T-cell (primary cell): ENCODE results near the gene SEMA5B. TPM values are rescaled to one million over a fixed set of nuclear protein-coding genes. Genes with fewer than 3 reads are reported as not detected.

Source experiments
- ATAC-seq, 4 experiments: fragments of 200-7000 bp in 3 of 4; fragments of 150-1000 bp in 1 of 4; cut with Tn5 transposase; replicated peaks in 1 of 4; 1 replicate in 3 of 4; 2 replicates in 1 of 4; pipeline ENCODE4 v1.10.0; 2021; ENCODE audit warnings: moderate library complexity in 3 of 4, mild to moderate bottlenecking in 2 of 4, moderate number of reproducible peaks in 1 of 4
- CTCF ChIA-PET, 2 donors: fragments of 300-600 bp; sonication (Branson Sonifier 250); formaldehyde crosslinking; loops; one replicate each; lab custom pipeline; 2022; ENCODE audit warnings: antibody characterized with exemption in 2 of 2; lab: Charles Lee
- POLR2A ChIA-PET, 2 donors: fragments of 300-600 bp; sonication (Branson Sonifier 250); formaldehyde crosslinking; loops; one replicate each; lab custom pipeline; 2022; ENCODE audit warnings: antibody characterized with exemption in 2 of 2; lab: Charles Lee
- DNase-seq, 35 experiments: peaks; one replicate each; pipeline versions ENCODE4 v3.0.0 to v3.0.0-alpha.2; 2013 to 2023
- H3K27ac ChIP-seq: one replicate; pipeline ENCODE4 v1.5.1; 2013; ENCODE audit warnings: low read length
- H3K27me3 ChIP-seq, 2 experiments: replicated peaks in 1 of 2; 1 replicate in 1 of 2; 2 replicates in 1 of 2; pipeline versions ENCODE4 v1.6.1 to v1.7.0; 2013; ENCODE audit warnings: low read length in 1 of 2, mixed read lengths in 1 of 2; ENCODE audit not compliant: control insufficient read depth in 2 of 2, insufficient read depth in 2 of 2; ENCODE audit errors: extremely low read depth in 1 of 2
- H3K36me3 ChIP-seq, 2 donors: 1 replicate in 1 of 2; 2 replicates in 1 of 2; pipeline versions ENCODE4 v1.6.1 to v1.7.0; 2013; ENCODE audit warnings: low read length in 1 of 2; ENCODE audit not compliant: control insufficient read depth in 2 of 2, insufficient read depth in 1 of 2; ENCODE audit errors: extremely low read depth in 1 of 2
- H3K4me1 ChIP-seq, 2 experiments: 1 replicate in 1 of 2; 2 replicates in 1 of 2; pipeline versions ENCODE4 v1.6.1 to v1.7.0; 2013; ENCODE audit warnings: low read length in 2 of 2, mixed read lengths in 1 of 2; ENCODE audit not compliant: insufficient read depth in 2 of 2, control insufficient read depth in 1 of 2; ENCODE audit errors: extremely low read depth in 1 of 2
- H3K4me3 ChIP-seq, 2 donors: 1 replicate in 1 of 2; 2 replicates in 1 of 2; pipeline versions ENCODE4 v1.5.1 to v1.7.0; 2013; ENCODE audit warnings: mild to moderate bottlenecking in 2 of 2, low read length in 1 of 2, moderate library complexity in 1 of 2; ENCODE audit not compliant: control insufficient read depth in 1 of 2; ENCODE audit errors: extremely low read depth in 1 of 2
- H3K9me3 ChIP-seq: 2 replicates; pipeline ENCODE4 v1.7.0; 2013
- H3K27ac Mint-ChIP-seq, 2 donors: one replicate each; pipeline ENCODE4 v1.8.0; 2020 to 2021; ENCODE audit warnings: mild to moderate bottlenecking in 2 of 2, mixed read lengths in 2 of 2
- H3K27me3 Mint-ChIP-seq, 2 donors: one replicate each; pipeline ENCODE4 v1.8.0; 2021 to 2022; ENCODE audit warnings: mixed read lengths in 2 of 2
- H3K36me3 Mint-ChIP-seq: one replicate; pipeline ENCODE4 v1.8.0; 2021; ENCODE audit warnings: mixed read lengths
- H3K4me1 Mint-ChIP-seq, 3 donors: one replicate each; pipeline ENCODE4 v1.8.0; 2020 to 2022; ENCODE audit warnings: mixed read lengths in 3 of 3, mild to moderate bottlenecking in 1 of 3
- H3K4me3 Mint-ChIP-seq, 3 donors: one replicate each; pipeline ENCODE4 v1.8.0; 2020 to 2022; ENCODE audit warnings: mild to moderate bottlenecking in 3 of 3, mixed read lengths in 3 of 3, moderate library complexity in 3 of 3
- H3K9me3 Mint-ChIP-seq, 3 donors: one replicate each; pipeline ENCODE4 v1.8.0; 2020 to 2022; ENCODE audit warnings: mixed read lengths in 3 of 3
- WGBS: methylation state at CpG from one replicate; pipeline ENCODE4 v1.1.5; 2013; ENCODE audit warnings: missing lambda C conversion rate; ENCODE audit not compliant: insufficient coverage; 5-methylcytosine and 5-hydroxymethylcytosine counted together
- total RNA-seq, 35 experiments: library from RNA in 6 of 35; stranded (reverse) in 6 of 35; fragments of 120-200 nt in 1 of 35; gene quantifications; one replicate each; pipeline versions ENCODE4 v1.2.1 to v1.2.4 and lab custom pipeline; 2013 to 2026

Gene SEMA5B
- total RNA-seq, 5 donors from 2014 or later (not counting 1 experiment from before 2014, with no cell fraction given): 0.08 to 0.32 (median 0.21) TPM; not detected in 1

- WGBS: no CpG with 5 or more reads among the region's 1 CpG
- Histone ChIP-seq H3K4me3 (no peak overlapping the region), H3K4me1 (no peaks in the 10 kb centered on the region), H3K36me3 (no peaks in the 10 kb centered on the region), H3K9me3 (no peaks in the 10 kb centered on the region), H3K27me3 (peaks cover 0 to 25% of the 10 kb centered on the region in 2 experiments), H3K27ac (no peak overlapping the region)
- no peak for ATAC-seq
- H3K4me1 Mint-ChIP-seq: no peaks in the 10 kb centered on the region
- DNase-seq: no peak
- CTCF ChIA-PET: no interaction called here
- POLR2A ChIA-PET: no interaction called here
- no peaks in the 10 kb centered on the region for H3K36me3 Mint-ChIP-seq
- H3K27me3 Mint-ChIP-seq: peaks cover 21 to 45% of the 10 kb centered on the region in 2 donors
- H3K27ac Mint-ChIP-seq: no peak overlapping the region
- H3K4me3 Mint-ChIP-seq: no peak overlapping the region
- no peaks in the 10 kb centered on the region for H3K9me3 Mint-ChIP-seq
Observed at GRCh38 chr3:123005291-123005690, 22.3 kb downstream of the SEMA5B start.

GRCh38 chr3:123004201-123004918 is 23.2 kb downstream of the SEMA5B start:
- ATAC-seq (no peak), DNase-seq (no peak)
- Histone ChIP-seq H3K4me1 (no peaks in the 10 kb centered on the region), H3K4me3 (no peak overlapping the region), H3K27ac (no peak overlapping the region), H3K9me3 (no peaks in the 10 kb centered on the region), H3K27me3 (peaks cover 0 to 26% of the 10 kb centered on the region in 2 experiments), H3K36me3 (no peaks in the 10 kb centered on the region)
- H3K9me3 Mint-ChIP-seq: no peaks in the 10 kb centered on the region
- no peaks in the 10 kb centered on the region for H3K4me1 Mint-ChIP-seq
- no peaks in the 10 kb centered on the region for H3K36me3 Mint-ChIP-seq
- ChIA-PET CTCF (no interaction called here), POLR2A (no interaction called here)
- no peak overlapping the region for H3K4me3 Mint-ChIP-seq
- peaks cover 17 to 36% of the 10 kb centered on the region in 2 donors for H3K27me3 Mint-ChIP-seq
- H3K27ac Mint-ChIP-seq: no peak overlapping the region
- no CpG with 5 or more reads among the region's 5 CpGs for WGBS

- 67% methylated on average over 5 of the region's 7 CpGs for WGBS
- Histone ChIP-seq H3K4me1 (no peaks in the 10 kb centered on the region), H3K9me3 (no peaks in the 10 kb centered on the region), H3K27me3 (peaks cover 0 to 21% of the 10 kb centered on the region in 2 experiments), H3K27ac (no peak overlapping the region), H3K4me3 (no peak overlapping the region), H3K36me3 (no peaks in the 10 kb centered on the region)
- Mint-ChIP-seq H3K4me1 (no peaks in the 10 kb centered on the region), H3K36me3 (no peaks in the 10 kb centered on the region), H3K9me3 (no peaks in the 10 kb centered on the region), H3K27me3 (peaks cover 11 to 31% of the 10 kb centered on the region in 2 donors), H3K27ac (no peak overlapping the region), H3K4me3 (no peak overlapping the region)
- ATAC-seq (no peak), DNase-seq (no peak)
- POLR2A ChIA-PET: no interaction called here
- CTCF ChIA-PET: interaction anchor here in 1 of 2 donors (0.5 kb wide), 1 partner anchor 257 kb away, joined by 3 read pairs; no protein-coding TSS in a partner anchor
Observed at GRCh38 chr3:123002749-123003497, 24.6 kb downstream of the SEMA5B start.

- no peak overlapping the region for H3K27ac Mint-ChIP-seq
- H3K4me3 Mint-ChIP-seq: no peak overlapping the region
- H3K4me1 Mint-ChIP-seq: no peaks in the 10 kb centered on the region
- ATAC-seq: no peak
- 87% methylated on average over 3 of the region's 8 CpGs for WGBS
- DNase-seq: no peak
- H3K27me3 Mint-ChIP-seq: peaks cover 11 to 34% of the 10 kb centered on the region in 2 donors
- ChIA-PET CTCF (interaction anchor here in 1 of 2 donors (0.5 kb wide), 1 partner anchor 256 kb away, joined by 3 read pairs; no protein-coding TSS in a partner anchor), POLR2A (no interaction called here)
- Histone ChIP-seq H3K4me1 (no peaks in the 10 kb centered on the region), H3K9me3 (no peaks in the 10 kb centered on the region), H3K4me3 (no peak overlapping the region), H3K27me3 (peaks cover 0 to 27% of the 10 kb centered on the region in 2 experiments), H3K27ac (no peak overlapping the region), H3K36me3 (no peaks in the 10 kb centered on the region)
- no peaks in the 10 kb centered on the region for H3K36me3 Mint-ChIP-seq
- H3K9me3 Mint-ChIP-seq: no peaks in the 10 kb centered on the region
Observed at GRCh38 chr3:123002100-123002748, 25.3 kb downstream of the SEMA5B start.

- Histone ChIP-seq H3K4me1 (no peaks in the 10 kb centered on the region), H3K9me3 (no peaks in the 10 kb centered on the region), H3K36me3 (no peaks in the 10 kb centered on the region), H3K4me3 (no peak overlapping the region), H3K27ac (no peak overlapping the region), H3K27me3 (peaks cover 0 to 33% of the 10 kb centered on the region in 2 experiments)
- no peaks in the 10 kb centered on the region for H3K4me1 Mint-ChIP-seq
- DNase-seq (no peak), ATAC-seq (no peak)
- no peaks in the 10 kb centered on the region for H3K9me3 Mint-ChIP-seq
- CTCF ChIA-PET: no interaction called here
- peaks cover 11 to 27% of the 10 kb centered on the region in 2 donors for H3K27me3 Mint-ChIP-seq
- POLR2A ChIA-PET: no interaction called here
- no CpG with 5 or more reads among the region's 4 CpGs for WGBS
- H3K27ac Mint-ChIP-seq: no peak overlapping the region
- no peak overlapping the region for H3K4me3 Mint-ChIP-seq
- no peaks in the 10 kb centered on the region for H3K36me3 Mint-ChIP-seq
Observed at GRCh38 chr3:122998856-122999255, 28.7 kb downstream of the SEMA5B start.

GRCh38 chr3:122998206-122998605 is 29.4 kb downstream of the SEMA5B start:
- Histone ChIP-seq H3K36me3 (no peaks in the 10 kb centered on the region), H3K4me3 (no peak overlapping the region), H3K4me1 (no peaks in the 10 kb centered on the region), H3K27ac (no peak overlapping the region), H3K9me3 (no peaks in the 10 kb centered on the region), H3K27me3 (peaks cover 0 to 38% of the 10 kb centered on the region in 2 experiments)
- no peak for ATAC-seq
- H3K9me3 Mint-ChIP-seq: no peaks in the 10 kb centered on the region
- H3K4me1 Mint-ChIP-seq: no peaks in the 10 kb centered on the region
- H3K36me3 Mint-ChIP-seq: no peaks in the 10 kb centered on the region
- DNase-seq: no peak
- CTCF ChIA-PET: no interaction called here
- POLR2A ChIA-PET: no interaction called here
- H3K27ac Mint-ChIP-seq: no peak overlapping the region
- H3K4me3 Mint-ChIP-seq: no peak overlapping the region
- H3K27me3 Mint-ChIP-seq: peaks cover 16 to 29% of the 10 kb centered on the region in 2 donors
- WGBS: 90% methylated on average over 5 of the region's 7 CpGs
